HepG2 (cell line): ENCODE results near the gene CLTA.

ENCODE experiments used
- CC2D1A ChIP-seq: sonication (generic); formaldehyde crosslinking; IDR thresholded peaks from 2 replicates; pipeline ENCODE4 v1.8.1; 2023; ENCODE audit warnings: mild to moderate bottlenecking, missing genetic modification reagents
- FOXJ3 ChIP-seq: sonication (generic); formaldehyde crosslinking; IDR thresholded peaks from 2 replicates; pipeline ENCODE4 v1.4.0; 2020; ENCODE audit warnings: missing genetic modification reagents, mild to moderate bottlenecking, borderline replicate concordance
- PAX8 ChIP-seq: sonication (generic); formaldehyde crosslinking; IDR thresholded peaks from 2 replicates; pipeline ENCODE4 v1.8.0; 2022; ENCODE audit warnings: mild to moderate bottlenecking, missing genetic modification reagents, borderline replicate concordance
- RNF2 ChIP-seq: fragments of 450-650 bp; conservative IDR thresholded peaks from 2 replicates; pipeline ENCODE4 v1.6.1; 2016; ENCODE audit warnings: low read depth
- U2AF2 ChIP-seq: fragments of 200-400 bp; formaldehyde crosslinking; IDR thresholded peaks from 2 replicates; pipeline ENCODE4 v1.6.1; 2017; ENCODE audit warnings: low read depth, mild to moderate bottlenecking, low read length
- TF ChIP-seq, protein P1 (sequence below): sonication (generic); formaldehyde crosslinking; IDR thresholded peaks from 2 replicates; pipeline ENCODE4 v1.4.0; 2020; ENCODE audit warnings: missing genetic modification reagents

DNA sequence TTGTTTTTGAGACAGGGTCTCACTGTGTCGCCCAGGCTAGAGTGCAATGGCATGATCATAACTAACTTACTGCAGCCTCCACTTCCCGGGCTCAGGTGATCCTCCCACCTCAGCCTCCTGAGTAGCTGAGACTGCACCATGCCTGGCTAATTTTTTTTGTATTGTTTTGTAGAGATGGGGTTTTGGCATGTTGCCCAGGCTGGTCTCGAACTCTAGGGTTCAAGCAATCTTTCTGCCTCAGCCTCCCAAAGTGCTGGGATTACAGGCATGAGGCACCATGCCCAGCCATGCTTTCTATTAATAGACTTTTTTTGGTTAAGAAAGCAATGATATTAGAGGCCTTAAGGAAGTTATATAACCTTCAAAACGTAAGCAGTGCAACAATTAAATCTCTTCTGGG, 23.3 kb downstream of the CLTA start:
- no peak for TF ChIP-seq FOXJ3 (CRISPR knock-in tag)
- TF ChIP-seq CC2D1A, result no peak
- TF ChIP-seq PAX8 (CRISPR knock-in tag), result no peak
- TF ChIP-seq U2AF2, result no peak
- no peak for TF ChIP-seq RNF2
- TF ChIP-seq, protein P1, sequence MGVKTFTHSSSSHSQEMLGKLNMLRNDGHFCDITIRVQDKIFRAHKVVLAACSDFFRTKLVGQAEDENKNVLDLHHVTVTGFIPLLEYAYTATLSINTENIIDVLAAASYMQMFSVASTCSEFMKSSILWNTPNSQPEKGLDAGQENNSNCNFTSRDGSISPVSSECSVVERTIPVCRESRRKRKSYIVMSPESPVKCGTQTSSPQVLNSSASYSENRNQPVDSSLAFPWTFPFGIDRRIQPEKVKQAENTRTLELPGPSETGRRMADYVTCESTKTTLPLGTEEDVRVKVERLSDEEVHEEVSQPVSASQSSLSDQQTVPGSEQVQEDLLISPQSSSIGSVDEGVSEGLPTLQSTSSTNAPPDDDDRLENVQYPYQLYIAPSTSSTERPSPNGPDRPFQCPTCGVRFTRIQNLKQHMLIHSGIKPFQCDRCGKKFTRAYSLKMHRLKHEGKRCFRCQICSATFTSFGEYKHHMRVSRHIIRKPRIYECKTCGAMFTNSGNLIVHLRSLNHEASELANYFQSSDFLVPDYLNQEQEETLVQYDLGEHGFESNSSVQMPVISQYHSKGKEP, result no peak
